Common myeloid progenitor, CD34-positive (primary cell): ENCODE data around the gene PFN1.

Experiments used
- CTCF ChIA-PET: fragments of 350-600 bp; sonication (Branson Sonifier 250); formaldehyde crosslinking; loops from one replicate; lab custom pipeline; 2021; ENCODE audit warnings: antibody characterized with exemption; lab: Charles Lee
- POLR2A ChIA-PET: fragments of 350-600 bp; sonication (Branson Sonifier 250); formaldehyde crosslinking; loops from one replicate; lab custom pipeline; 2021; ENCODE audit warnings: antibody characterized with exemption; lab: Charles Lee
- DNase-seq, 3 donors: peaks; one replicate each; pipeline versions ENCODE4 v3.0.0 to v3.0.0-alpha.2; 2013
- H3K27ac ChIP-seq, 2 experiments: 1 replicate in 1 of 2; 2 replicates in 1 of 2; pipeline ENCODE4 v1.7.0; 2013; ENCODE audit warnings: inconsistent platforms in 2 of 2, low read length in 2 of 2, mild to moderate bottlenecking in 2 of 2, low read depth in 1 of 2, moderate library complexity in 1 of 2; ENCODE audit not compliant: severe bottlenecking in 2 of 2, insufficient read depth in 1 of 2, poor library complexity in 1 of 2
- H3K27me3 ChIP-seq, 5 experiments: replicated peaks in 2 of 5; 1 replicate in 3 of 5; 2 replicates in 2 of 5; pipeline versions ENCODE4 v1.6.1 to v1.7.0; 2013; ENCODE audit warnings: low read length in 4 of 5, mild to moderate bottlenecking in 2 of 5, moderate library complexity in 2 of 5, inconsistent platforms in 1 of 5; ENCODE audit not compliant: insufficient read depth in 5 of 5, control insufficient read depth in 4 of 5
- H3K36me3 ChIP-seq, 4 experiments: 1 replicate in 2 of 4; 2 replicates in 2 of 4; pipeline versions ENCODE4 v1.6.1 to v1.7.0; 2013; ENCODE audit warnings: low read length in 3 of 4, control low read depth in 1 of 4, mild to moderate bottlenecking in 1 of 4; ENCODE audit not compliant: control insufficient read depth in 4 of 4, insufficient read depth in 4 of 4
- H3K4me1 ChIP-seq, 4 experiments: 1 replicate in 3 of 4; 2 replicates in 1 of 4; pipeline versions ENCODE4 v1.6.1 to v1.7.1; 2013; ENCODE audit warnings: low read length in 3 of 4, mild to moderate bottlenecking in 3 of 4, control low read depth in 1 of 4, inconsistent platforms in 1 of 4, moderate library complexity in 1 of 4; ENCODE audit not compliant: control insufficient read depth in 4 of 4, insufficient read depth in 4 of 4; ENCODE audit errors: control extremely low read depth in 1 of 4
- H3K4me3 ChIP-seq, 7 experiments: 1 replicate in 4 of 7; 2 replicates in 3 of 7; pipeline versions ENCODE4 v1.5.1 to v1.7.0; 2013; ENCODE audit warnings: mild to moderate bottlenecking in 7 of 7, low read length in 6 of 7, moderate library complexity in 6 of 7, inconsistent platforms in 2 of 7, low read depth in 2 of 7, control low read depth in 1 of 7; ENCODE audit not compliant: insufficient read depth in 4 of 7, control insufficient read depth in 1 of 7; ENCODE audit errors: extremely low read depth in 1 of 7
- H3K9me3 ChIP-seq, 5 experiments: 1 replicate in 4 of 5; 2 replicates in 1 of 5; pipeline versions ENCODE4 v1.6.1 to v1.7.1; 2013; ENCODE audit warnings: low read length in 4 of 5, mild to moderate bottlenecking in 2 of 5, inconsistent platforms in 1 of 5, low read depth in 1 of 5, moderate library complexity in 1 of 5; ENCODE audit not compliant: control insufficient read depth in 4 of 5, insufficient read depth in 2 of 5; ENCODE audit errors: control extremely low read depth in 1 of 5
- WGBS: methylation state at CpG from one replicate; pipeline ENCODE4 v1.1.5; 2013; ENCODE audit not compliant: insufficient coverage; 5-methylcytosine and 5-hydroxymethylcytosine counted together

PFN1 gene

DNA sequence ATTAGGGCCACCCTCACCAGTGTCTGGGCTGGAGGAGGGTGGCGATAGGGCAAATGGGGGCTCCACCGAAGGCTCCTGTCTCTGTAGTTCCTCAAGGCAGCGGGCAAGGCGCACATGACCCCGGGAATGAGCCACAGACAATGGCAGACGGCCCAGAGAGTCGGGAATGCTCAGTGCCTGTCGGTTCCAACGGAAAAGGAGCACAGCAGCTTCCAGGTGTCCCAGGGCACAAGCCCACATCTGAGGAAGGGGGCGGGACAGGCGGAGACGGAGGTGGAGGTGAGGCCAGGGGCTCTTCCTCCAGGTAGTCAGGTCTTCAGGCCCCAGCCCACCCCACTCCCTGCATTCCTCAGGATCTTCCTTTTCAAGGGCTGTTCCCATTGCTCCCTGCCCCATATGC lies 24.4 kb upstream of the PFN1 start:
- 97% methylated on average over 10 of the region's 12 CpGs for WGBS
- Histone ChIP-seq H3K9me3 (no peaks in the 10 kb centered on the region), H3K4me1 (peaks cover 0 to 34% (median 12%) of the 10 kb centered on the region in 4 experiments), H3K4me3 (no peak overlapping the region), H3K27ac (no peak overlapping the region), H3K27me3 (no peaks in the 10 kb centered on the region), H3K36me3 (peaks cover 6 to 54% (median 34%) of the 10 kb centered on the region in 4 experiments)
- POLR2A ChIA-PET, result no interaction called here
- no peak for DNase-seq
- CTCF ChIA-PET, result interaction anchor here (2.2 kb wide), 1 partner anchor 15 kb away, joined by 10 read pairs; the partner anchor contains the start of gene CAMTA2

DNA sequence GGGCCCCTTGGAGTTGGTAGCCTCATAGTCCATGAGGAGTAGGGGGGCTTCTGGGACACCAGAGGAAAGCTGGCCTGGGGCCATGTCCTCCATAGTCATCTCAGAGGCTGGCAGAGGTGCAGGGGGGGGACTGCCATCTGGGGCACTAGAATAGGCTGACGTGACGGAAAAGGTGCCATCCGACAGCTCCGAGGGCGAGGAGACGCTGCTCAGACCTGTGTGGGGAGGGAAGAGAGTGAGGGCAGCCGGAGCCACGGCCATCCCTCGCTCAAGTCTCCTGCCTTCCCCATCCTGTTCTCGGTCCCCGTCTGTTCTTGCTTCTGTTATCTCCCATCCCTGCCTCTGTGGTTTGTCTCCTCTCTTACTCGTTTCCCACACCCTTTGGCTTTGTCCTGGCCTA lies 24.0 kb upstream of the PFN1 start:
- no peaks in the 10 kb centered on the region for H3K27me3 ChIP-seq
- peaks cover 5 to 50% (median 32%) of the 10 kb centered on the region in 4 experiments for H3K36me3 ChIP-seq
- peaks cover 0 to 34% (median 12%) of the 10 kb centered on the region in 4 experiments for H3K4me1 ChIP-seq
- DNase-seq, result no peak
- WGBS, result 91% methylated on average over 10 of the region's 12 CpGs
- H3K27ac ChIP-seq, result no peak overlapping the region
- ChIA-PET CTCF (interaction anchor here (0.7 to 2.2 kb wide), 2 partner anchors 15 to 125 kb away, joined by 3 to 10 read pairs; partner anchors contain the start of gene CAMTA2), POLR2A (no interaction called here)
- no peaks in the 10 kb centered on the region for H3K9me3 ChIP-seq
- no peak overlapping the region for H3K4me3 ChIP-seq

DNA sequence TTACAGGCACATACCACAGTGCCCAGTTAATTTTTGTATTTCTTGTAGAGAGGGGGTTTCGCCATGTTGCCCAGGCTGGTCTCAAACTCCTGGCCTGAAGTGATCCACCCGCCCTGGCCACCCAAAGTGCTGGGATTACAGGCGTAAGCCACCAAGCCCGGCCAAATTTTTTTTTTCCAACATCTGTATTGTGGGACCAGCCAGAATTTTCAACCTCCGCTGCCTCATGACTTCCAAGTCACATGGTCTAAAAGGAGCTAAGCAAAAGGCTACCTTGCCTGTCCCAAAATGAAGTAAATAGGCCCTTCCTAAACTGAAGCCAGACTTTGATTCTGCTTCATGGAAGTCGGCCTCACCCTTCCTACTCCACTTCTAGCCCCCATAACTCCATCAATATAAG lies 23.5 kb upstream of the PFN1 start:
- ChIA-PET POLR2A (no interaction called here), CTCF (interaction anchor here (0.6 to 2.2 kb wide), 5 partner anchors 7 to 125 kb away, joined by 3 to 10 read pairs (median 3); partner anchors contain the start of gene CAMTA2)
- 96% methylated on average over 4 of the region's 6 CpGs for WGBS
- Histone ChIP-seq H3K9me3 (no peaks in the 10 kb centered on the region), H3K4me1 (peaks cover 0 to 34% (median 13%) of the 10 kb centered on the region in 4 experiments), H3K27ac (no peak overlapping the region), H3K4me3 (no peak overlapping the region), H3K27me3 (no peaks in the 10 kb centered on the region), H3K36me3 (peaks cover 5 to 45% (median 30%) of the 10 kb centered on the region in 4 experiments)
- no peak for DNase-seq

DNA sequence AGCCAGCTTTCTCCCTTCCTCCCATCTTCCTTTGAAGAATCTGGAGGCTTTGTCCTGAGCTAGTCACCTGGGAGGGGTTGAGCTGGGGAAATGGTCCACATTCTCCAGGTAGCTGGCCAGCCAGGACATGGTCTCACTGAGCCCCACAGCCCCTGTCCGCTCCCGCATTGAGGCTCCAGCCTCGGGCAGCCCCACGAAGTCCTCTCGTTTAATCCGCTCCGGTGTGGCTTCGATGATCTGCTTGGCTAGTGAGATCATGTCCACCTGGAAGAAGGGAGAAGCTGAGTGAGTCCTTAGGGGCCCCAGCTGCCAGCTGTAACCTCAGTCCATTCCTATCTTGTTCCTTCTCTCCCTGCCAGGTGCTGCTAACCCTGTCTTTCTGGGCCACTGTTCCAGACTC lies 21.9 kb upstream of the PFN1 start:
- ChIA-PET CTCF (interaction anchor here (0.6 to 6.7 kb wide), 9 partner anchors 9 to 93 kb away, joined by 3 to 35 read pairs (median 4); partner anchors contain the start of gene CAMTA2), POLR2A (no interaction called here)
- Histone ChIP-seq H3K36me3 (peaks cover 5 to 44% (median 29%) of the 10 kb centered on the region in 4 experiments), H3K4me1 (peaks cover 6 to 44% (median 21%) of the 10 kb centered on the region in 4 experiments), H3K27ac (no peak overlapping the region), H3K27me3 (no peaks in the 10 kb centered on the region), H3K9me3 (no peaks in the 10 kb centered on the region), H3K4me3 (no peak overlapping the region)
- WGBS, result 93% methylated on average over 8 of the region's 8 CpGs
- DNase-seq, result no peak

DNA sequence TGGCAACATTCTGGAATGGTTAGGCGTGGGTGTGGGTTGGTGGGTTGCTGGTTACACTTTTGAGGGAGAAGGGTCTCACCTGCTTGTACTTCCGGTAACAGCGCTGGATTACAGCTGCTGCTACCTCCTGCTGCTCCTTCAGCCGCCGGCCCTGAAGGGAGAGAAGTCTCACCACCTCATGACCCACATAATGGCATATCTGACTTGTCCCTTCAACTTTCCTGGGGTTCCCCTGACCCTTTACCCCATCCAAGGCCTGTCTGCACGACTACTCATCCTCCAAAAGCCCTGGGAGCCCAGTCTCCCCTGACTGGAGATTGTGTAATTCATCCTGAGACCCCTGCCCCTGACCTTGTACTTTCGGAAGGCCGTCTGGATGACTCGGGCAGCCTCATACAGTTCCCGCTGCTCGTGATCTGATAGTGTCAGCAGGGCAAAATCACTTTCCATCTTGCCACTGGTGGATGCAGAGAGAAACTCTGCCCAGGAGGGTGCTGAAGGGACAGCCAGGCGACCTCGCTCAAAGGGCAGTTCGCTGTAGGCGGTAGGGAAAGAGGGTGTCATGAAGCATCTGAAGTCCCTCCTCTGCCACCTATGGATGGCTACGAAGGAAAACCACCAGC lies 21.3 kb upstream of the PFN1 start:
- Histone ChIP-seq H3K27me3 (no peaks in the 10 kb centered on the region), H3K4me3 (no peak overlapping the region), H3K4me1 (peaks cover 6 to 44% (median 21%) of the 10 kb centered on the region in 4 experiments), H3K27ac (no peak overlapping the region), H3K9me3 (no peaks in the 10 kb centered on the region), H3K36me3 (peaks cover 5 to 43% (median 27%) of the 10 kb centered on the region in 4 experiments)
- POLR2A ChIA-PET, result no interaction called here
- CTCF ChIA-PET, result interaction anchor here (0.8 to 7.1 kb wide), 9 partner anchors 10 to 93 kb away, joined by 3 to 69 read pairs (median 4); partner anchors contain the start of genes CAMTA2 and ENO3
- WGBS, result 96% methylated on average over 16 of the region's 16 CpGs
- no peak for DNase-seq

DNA sequence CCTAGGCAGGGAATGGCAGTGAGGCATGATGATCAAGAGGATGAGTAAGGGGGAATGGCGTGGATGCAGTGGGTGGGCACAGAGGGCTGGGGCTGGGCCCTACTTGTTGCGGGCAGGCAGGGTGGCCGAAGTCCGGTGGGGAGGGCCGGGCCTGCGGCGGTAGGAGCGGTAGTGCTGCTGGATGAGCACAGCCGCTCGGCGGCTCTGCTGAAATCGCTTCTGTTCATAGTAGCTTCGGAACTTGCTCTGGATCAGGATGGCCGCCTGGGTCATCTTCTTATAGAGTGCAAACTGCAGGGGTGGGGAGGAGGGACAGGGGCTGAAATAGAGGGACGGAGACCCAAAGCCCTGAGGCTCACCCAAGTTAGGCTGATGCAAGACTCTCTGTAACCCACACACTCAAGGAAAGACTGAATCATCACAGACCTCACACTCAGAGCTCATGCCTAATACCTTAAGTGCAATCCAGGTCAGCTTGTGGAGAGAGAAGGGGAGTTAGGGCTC lies 20.8 kb upstream of the PFN1 start:
- CTCF ChIA-PET, result interaction anchor here (0.8 to 7.1 kb wide), 5 partner anchors 14 to 60 kb away, joined by 3 to 69 read pairs (median 9); partner anchors contain the start of genes CAMTA2 and ENO3
- Histone ChIP-seq H3K27me3 (no peaks in the 10 kb centered on the region), H3K4me1 (peaks cover 6 to 41% (median 21%) of the 10 kb centered on the region in 4 experiments), H3K36me3 (peaks cover 5 to 38% (median 24%) of the 10 kb centered on the region in 4 experiments), H3K27ac (peak overlapping the region in 1 of 2 experiments; percentile 88), H3K9me3 (no peaks in the 10 kb centered on the region), H3K4me3 (peak overlapping the region in 3 of 7 experiments; percentile 13 to 94 (median 86))
- 98% methylated on average over 14 of the region's 15 CpGs for WGBS
- POLR2A ChIA-PET, result interaction anchor here (2.7 kb wide), 1 partner anchor 29 kb away, joined by 13 read pairs; the partner anchor contains the start of genes RNF167 and SLC25A11
- no peak for DNase-seq
